HCT116 (cell line): ENCODE measurements around the gene PSME2. TPM values are rescaled to one million over a fixed set of nuclear protein-coding genes. Genes with fewer than 3 reads are reported as not detected.

ENCODE experiments used
- ATAC-seq: fragments of 200-7000 bp; cut with Tn5 transposase; 2 replicates; pipeline ENCODE4 v1.9.1; 2020; ENCODE audit warnings: mild to moderate bottlenecking, moderate library complexity
- BruUV-seq: library from RNA; stranded (reverse); fragments of 400-500 nt; replicated peaks from 2 replicates; lab custom pipeline; 2021; lab: Mats Ljungman, UMichigan
- CTCF ChIA-PET: fragments of 300-600 bp; sonication (Branson Sonifier 250); formaldehyde crosslinking; loops from one replicate; lab custom pipeline; 2021; ENCODE audit warnings: antibody characterized with exemption; lab: Charles Lee
- POLR2A ChIA-PET: fragments of 300-600, 350-600 bp; sonication (Branson Sonifier 250); formaldehyde crosslinking; loops from one replicate; lab custom pipeline; 2021; ENCODE audit warnings: antibody characterized with exemption; lab: Charles Lee
- RAD21 ChIA-PET, 2 experiments: fragments of 300-600 bp; sonication (Branson Sonifier 250); formaldehyde crosslinking; loops; one replicate each; lab custom pipeline; 2023; ENCODE audit warnings: low total read pairs in 2 of 2; ENCODE audit not compliant: uncharacterized antibody in 2 of 2, unreplicated experiment in 2 of 2, low non-redundant PET in 1 of 2; lab: Charles Lee
- DNase-seq: peaks from one replicate; pipeline ENCODE4 v3.0.0-alpha.2; 2010; ENCODE audit warnings: low read depth, low spot score
- H2AFZ ChIP-seq: fragments of 200-600 bp; shearing (Covaris generic), sonication (generic); 2 replicates; pipeline ENCODE4 v1.6.1; 2017; ENCODE audit warnings: low read depth, mixed run types, mixed read lengths, antibody characterized with exemption, low read length; ENCODE audit not compliant: poor library complexity, severe bottlenecking
- H3K27ac ChIP-seq: 2 replicates; pipeline ENCODE4 v1.5.1; 2012; ENCODE audit warnings: low read depth, low read length
- H3K27me3 ChIP-seq: fragments of 200-600 bp; sonication (generic); 2 replicates; pipeline ENCODE4 v1.6.1; 2016; ENCODE audit warnings: mixed run types, low read length, mixed read lengths; ENCODE audit not compliant: insufficient read depth
- H3K36me3 ChIP-seq, 2 experiments: fragments of 200-500 bp in 1 of 2; fragments of 200-600 bp in 1 of 2; sonication (Bioruptor generic) in 1 of 2; sonication (generic) in 1 of 2; 2 replicates each; pipeline versions ENCODE4 v1.5.1 to v1.6.1; 2014 to 2016; ENCODE audit warnings: low read length in 2 of 2, inconsistent platforms in 1 of 2, mixed read lengths in 1 of 2, mixed run types in 1 of 2; ENCODE audit not compliant: insufficient read depth in 2 of 2, control insufficient read depth in 1 of 2
- H3K4me1 ChIP-seq, 2 experiments: fragments of 200-600 bp in 1 of 2; sonication (generic) in 1 of 2; 2 replicates each; pipeline versions ENCODE4 v1.5.1 to v1.6.1; 2012 to 2017; ENCODE audit warnings: low read length in 2 of 2, inconsistent platforms in 1 of 2, mild to moderate bottlenecking in 1 of 2, mixed read lengths in 1 of 2, mixed run types in 1 of 2, moderate library complexity in 1 of 2; ENCODE audit not compliant: insufficient read depth in 2 of 2, control insufficient read depth in 1 of 2
- H3K4me2 ChIP-seq: fragments of 200-600 bp; sonication (generic); 2 replicates; pipeline ENCODE4 v1.6.1; 2017; ENCODE audit warnings: mixed run types, low read length, mixed read lengths
- H3K4me3 ChIP-seq, 2 experiments: fragments of 200-600 bp in 1 of 2; sonication (generic) in 1 of 2; replicated peaks in 1 of 2; 2 replicates each; pipeline ENCODE4 v1.5.1; 2011 to 2016; ENCODE audit warnings: low read length in 2 of 2, control low read depth in 1 of 2, low read depth in 1 of 2, mild to moderate bottlenecking in 1 of 2, mixed read lengths in 1 of 2, mixed run types in 1 of 2
- H3K79me2 ChIP-seq: fragments of 200-600 bp; sonication (generic); 2 replicates; pipeline ENCODE4 v1.6.1; 2017; ENCODE audit warnings: mild to moderate bottlenecking, mixed run types, low read length, moderate library complexity, mixed read lengths; ENCODE audit not compliant: insufficient read depth
- H3K9ac ChIP-seq: fragments of 200-600 bp; sonication (generic); 2 replicates; pipeline ENCODE4 v1.6.1; 2016; ENCODE audit warnings: low read length, mixed read lengths
- H3K9me2 ChIP-seq: fragments of 200-600 bp; sonication (generic), shearing (Covaris generic); 2 replicates; pipeline ENCODE4 v1.6.1; 2017; ENCODE audit warnings: mixed run types, mild to moderate bottlenecking, moderate library complexity; ENCODE audit not compliant: insufficient read depth
- H3K9me3 ChIP-seq, 2 experiments: fragments of 200-500 bp in 1 of 2; fragments of 200-600 bp in 1 of 2; sonication (Bioruptor generic) in 1 of 2; sonication (generic) in 1 of 2; 2 replicates each; pipeline ENCODE4 v1.6.1; 2014 to 2017; ENCODE audit warnings: low read length in 2 of 2, mixed read lengths in 2 of 2, inconsistent platforms in 1 of 2, low read depth in 1 of 2, mild to moderate bottlenecking in 1 of 2, mixed run types in 1 of 2, moderate library complexity in 1 of 2; ENCODE audit not compliant: control insufficient read depth in 1 of 2, insufficient read depth in 1 of 2
- H4K20me1 ChIP-seq: fragments of 200-600 bp; sonication (generic), shearing (Covaris generic); 2 replicates; pipeline ENCODE4 v1.6.1; 2017; ENCODE audit warnings: mixed run types, mild to moderate bottlenecking, moderate library complexity; ENCODE audit not compliant: insufficient read depth
- CBX3 ChIP-seq: IDR thresholded peaks from 2 replicates; pipeline ENCODE4 v1.6.1; 2012; ENCODE audit warnings: low read depth
- EGR1 ChIP-seq: IDR thresholded peaks from 2 replicates; pipeline ENCODE4 v1.6.1; 2012; ENCODE audit warnings: low read depth
- EZH2phosphoT487 ChIP-seq: fragments of 200-600 bp; IDR thresholded peaks from 2 replicates; pipeline ENCODE4 v1.6.1; 2018; ENCODE audit warnings: antibody characterized with exemption, borderline replicate concordance
- MAX ChIP-seq: IDR thresholded peaks from 2 replicates; pipeline ENCODE4 v1.6.1; 2012
- POLR2A ChIP-seq: IDR thresholded peaks from 2 replicates; pipeline ENCODE4 v1.7.0; 2011; ENCODE audit warnings: borderline replicate concordance; ENCODE audit not compliant: insufficient read depth, insufficient read length; ENCODE audit errors: extremely low read depth
- POLR2AphosphoS5 ChIP-seq: IDR thresholded peaks from 2 replicates; pipeline ENCODE4 v1.6.1; 2011; ENCODE audit warnings: mild to moderate bottlenecking, low read depth, low read length, moderate library complexity
- RAD21 ChIP-seq: IDR thresholded peaks from 2 replicates; pipeline ENCODE4 v1.6.1; 2012; ENCODE audit warnings: low read depth, mild to moderate bottlenecking
- REST ChIP-seq: IDR thresholded peaks from 2 replicates; pipeline ENCODE4 v1.6.1; 2012; ENCODE audit warnings: low read depth
- SIN3A ChIP-seq: IDR thresholded peaks from 2 replicates; pipeline ENCODE4 v1.6.1; 2012; ENCODE audit warnings: low read depth
- SRF ChIP-seq: IDR thresholded peaks from 2 replicates; pipeline ENCODE4 v1.6.1; 2012; ENCODE audit warnings: low read depth
- TCF7L2 ChIP-seq: IDR thresholded peaks from 2 replicates; pipeline ENCODE4 v1.7.0; 2011; ENCODE audit warnings: borderline replicate concordance, inconsistent platforms; ENCODE audit not compliant: insufficient read depth, insufficient read length; ENCODE audit errors: extremely low read depth
- YY1 ChIP-seq: IDR thresholded peaks from 2 replicates; pipeline ENCODE4 v1.6.1; 2011; ENCODE audit warnings: low read length, low read depth, moderate library complexity, mild to moderate bottlenecking; ENCODE audit not compliant: insufficient replicate concordance; ENCODE audit errors: extremely low read depth
- ZFX ChIP-seq: fragments of 450-650 bp; IDR thresholded peaks from 2 replicates; pipeline ENCODE4 v1.6.1; 2017
- ZNF274 ChIP-seq: fragments of 200-500 bp; sonication (Bioruptor generic); IDR thresholded peaks from 2 replicates; pipeline ENCODE4 v1.6.1; 2014; ENCODE audit warnings: mild to moderate bottlenecking, low read depth, low read length, inconsistent platforms
- intact Hi-C: fragments of 100-400 bp; cut with micrococcal nuclease; formaldehyde crosslinking; loops from 2 replicates; pipeline ENCODE4 v1.10.0; 2022
- total RNA-seq: library from RNA; stranded (reverse); gene quantifications from one replicate; pipeline ENCODE4 v1.2.1, GENCODE V29; 2021; ENCODE audit not compliant: unreplicated experiment

The PSME2 gene
- total RNA-seq, 1 experiment from 2014 or later, result 160 TPM

GRCh38 chr14:24122416-24122815 lies 24.0 kb downstream of the PSME2 start:
- no TSS peak for BruUV-seq
- H3K79me2 ChIP-seq, result no peaks in the 10 kb centered on the region
- no peak for ATAC-seq
- TF ChIP-seq EZH2phosphoT487 (no peak), POLR2AphosphoS5 (no peak), TCF7L2 (no peak), REST (no peak), EGR1 (no peak)
- no peaks in the 10 kb centered on the region for H4K20me1 ChIP-seq
- ChIA-PET CTCF (interaction anchor here (1.0 kb wide), 1 partner anchor 9 kb away, joined by 3 read pairs; no protein-coding TSS in a partner anchor), POLR2A (no interaction called here), RAD21 (no interaction called here)
- no peak overlapping the region for H3K4me3 ChIP-seq
- no peaks in the 10 kb centered on the region for H3K4me1 ChIP-seq
- no peak for DNase-seq
- peaks cover 18 to 28% of the 10 kb centered on the region in 2 experiments for H3K36me3 ChIP-seq
- no peak overlapping the region for H3K27ac ChIP-seq
- H3K9me2 ChIP-seq, result no peaks in the 10 kb centered on the region
- H3K9me3 ChIP-seq, result no peaks in the 10 kb centered on the region
- no peak overlapping the region for H3K9ac ChIP-seq
- H3K27me3 ChIP-seq, result no peaks in the 10 kb centered on the region
- no peak overlapping the region for H3K4me2 ChIP-seq
- intact Hi-C loops, result no loop called here
- H2AFZ ChIP-seq, result no peak overlapping the region

- H3K9me2 ChIP-seq, result no peaks in the 10 kb centered on the region
- no peak overlapping the region for H3K9ac ChIP-seq
- no peak for ATAC-seq
- H3K79me2 ChIP-seq, result 0 out of 2 replicates have a peak, but pooled peaks cover 6% of the 10 kb centered on the region
- H3K4me1 ChIP-seq, result peaks cover 0 to under 1% of the 10 kb centered on the region in 2 experiments; a peak in 1 of 4 replicates
- no peak overlapping the region for H3K4me3 ChIP-seq
- no peaks in the 10 kb centered on the region for H4K20me1 ChIP-seq
- DNase-seq, result no peak
- no peak overlapping the region for H2AFZ ChIP-seq
- intact Hi-C loops, result no loop called here
- POLR2A ChIA-PET, result no interaction called here
- no peak overlapping the region for H3K27ac ChIP-seq
- RAD21 ChIA-PET, result no interaction called here
- peaks cover 18 to 28% of the 10 kb centered on the region in 2 experiments for H3K36me3 ChIP-seq
- CTCF ChIA-PET, result no interaction called here
- no peaks in the 10 kb centered on the region for H3K27me3 ChIP-seq
- BruUV-seq, result no TSS peak
- H3K4me2 ChIP-seq, result no peak overlapping the region
- no peaks in the 10 kb centered on the region for H3K9me3 ChIP-seq
- TF ChIP-seq SIN3A (no peak), ZFX (no peak), POLR2A (no peak), CBX3 (no peak), RAD21 (no peak), ZNF274 (no peak), REST (no peak), YY1 (no peak), POLR2AphosphoS5 (no peak), SRF (no peak), MAX (no peak)
Measured at GRCh38 chr14:24121210-24121609, 25.2 kb downstream of the PSME2 start.
